HepG2 (cell line): Measurements from ENCODE around the gene SERHL2. TPM values are rescaled to one million over a fixed set of nuclear protein-coding genes. Genes with fewer than 3 reads are reported as not detected.
A peak's percentile ranks its signal among the peaks of the same experiment; 100 is the strongest.

Source experiments
- CEBPB ChIP-seq: IDR thresholded peaks from 2 replicates; pipeline ENCODE4 v1.6.1; 2011; ENCODE audit warnings: low read depth, low read length, improper control_type of control experiment, borderline replicate concordance
- FOXJ3 ChIP-seq: sonication (generic); formaldehyde crosslinking; IDR thresholded peaks from 2 replicates; pipeline ENCODE4 v1.4.0; 2020; ENCODE audit warnings: missing genetic modification reagents, mild to moderate bottlenecking, borderline replicate concordance
- HNRNPL ChIP-seq: fragments of 200-400 bp; formaldehyde crosslinking; IDR thresholded peaks from 2 replicates; pipeline ENCODE4 v1.6.1; 2017; ENCODE audit warnings: mild to moderate bottlenecking, low read depth, low read length
- KDM3A ChIP-seq: IDR thresholded peaks from 2 replicates; pipeline ENCODE4 v1.6.1; 2018; ENCODE audit warnings: low read depth, missing compliant biosample characterization
- LBX2 ChIP-seq: sonication (generic); formaldehyde crosslinking; IDR thresholded peaks from 2 replicates; pipeline ENCODE4 v1.5.0; 2020; ENCODE audit warnings: missing genetic modification reagents, mild to moderate bottlenecking, borderline replicate concordance
- MED1 ChIP-seq: sonication (generic); formaldehyde crosslinking; IDR thresholded peaks from 2 replicates; pipeline ENCODE4 v1.4.0; 2020; ENCODE audit warnings: missing genetic modification reagents
- NR1H2 ChIP-seq: sonication (generic); formaldehyde crosslinking; IDR thresholded peaks from 2 replicates; pipeline ENCODE4 v1.8.1; 2022; ENCODE audit warnings: low read depth, missing genetic modification reagents, borderline replicate concordance
- POGK ChIP-seq: sonication (generic); formaldehyde crosslinking; conservative IDR thresholded peaks from 2 replicates; pipeline ENCODE4 v1.8.0; 2022; ENCODE audit warnings: mild to moderate bottlenecking, moderate library complexity, missing genetic modification reagents
- SAP130 ChIP-seq: IDR thresholded peaks from 2 replicates; pipeline ENCODE4 v1.6.1; 2016; ENCODE audit warnings: low read depth
- SETDB1 ChIP-seq: sonication (generic); formaldehyde crosslinking; IDR thresholded peaks from 2 replicates; pipeline ENCODE4 v1.5.1; 2020; ENCODE audit warnings: missing genetic modification reagents, mild to moderate bottlenecking, borderline replicate concordance
- SIN3A ChIP-seq: IDR thresholded peaks from 2 replicates; pipeline ENCODE4 v1.6.1; 2011; ENCODE audit warnings: low read depth, mild to moderate bottlenecking, control low read depth, low read length, borderline replicate concordance
- ZNF10 ChIP-seq: sonication (generic); formaldehyde crosslinking; IDR thresholded peaks from 2 replicates; pipeline ENCODE4 v1.4.0; 2020; ENCODE audit warnings: mild to moderate bottlenecking, low read depth, missing genetic modification reagents, borderline replicate concordance
- ZNF12 ChIP-seq: sonication (generic); formaldehyde crosslinking; IDR thresholded peaks from 2 replicates; pipeline ENCODE4 v1.5.0; 2020; ENCODE audit warnings: missing genetic modification reagents
- ZNF180 ChIP-seq: sonication (generic); formaldehyde crosslinking; IDR thresholded peaks from 2 replicates; pipeline ENCODE4 v1.4.0; 2020; ENCODE audit warnings: low read depth, missing genetic modification reagents, borderline replicate concordance
- ZNF253 ChIP-seq: sonication (generic); formaldehyde crosslinking; IDR thresholded peaks from 2 replicates; pipeline ENCODE4 v1.8.0; 2022; ENCODE audit warnings: mild to moderate bottlenecking, missing genetic modification reagents, borderline replicate concordance
- ZNF256 ChIP-seq: sonication (generic); formaldehyde crosslinking; conservative IDR thresholded peaks from 2 replicates; pipeline ENCODE4 v1.4.0; 2020; ENCODE audit warnings: missing genetic modification reagents
- ZNF282 ChIP-seq: fragments of 450-650 bp; IDR thresholded peaks from 2 replicates; pipeline ENCODE4 v1.6.1; 2018; ENCODE audit not compliant: partially characterized antibody
- ZNF337 ChIP-seq: sonication (generic); formaldehyde crosslinking; IDR thresholded peaks from 2 replicates; pipeline ENCODE4 v1.5.1; 2020; ENCODE audit warnings: missing genetic modification reagents, low read depth, mild to moderate bottlenecking, borderline replicate concordance
- ZNF563 ChIP-seq: sonication (generic); formaldehyde crosslinking; IDR thresholded peaks from 2 replicates; pipeline ENCODE4 v1.8.0; 2022; ENCODE audit warnings: mild to moderate bottlenecking, moderate library complexity, missing genetic modification reagents
- ZNF761 ChIP-seq: sonication (generic); formaldehyde crosslinking; conservative IDR thresholded peaks from 2 replicates; pipeline ENCODE4 v1.4.0; 2020; ENCODE audit warnings: mild to moderate bottlenecking, missing genetic modification reagents
- ZNF790 ChIP-seq: sonication (generic); formaldehyde crosslinking; IDR thresholded peaks from 2 replicates; pipeline ENCODE4 v1.8.0; 2022; ENCODE audit warnings: missing genetic modification reagents, mild to moderate bottlenecking, borderline replicate concordance
- polyA plus RNA-seq, 8 experiments: library from polyadenylated mRNA; depleted of rRNA in 3 of 8; stranded (reverse) in 7 of 8; unstranded in 1 of 8; fragments of >200 nt; fragmentation: Illumina TruSeq in 4 of 8; extraction: Trizol in 4 of 8; gene quantifications; 2 replicates each; pipeline versions ENCODE4 v1.2.1 to v1.2.3, GENCODE V29; 2011 to 2016; ENCODE audit warnings: low read depth in 4 of 8, missing spikeins in 1 of 8, mixed read lengths in 1 of 8; ENCODE audit not compliant: insufficient read depth in 1 of 8
- total RNA-seq, 5 experiments: library from RNA; depleted of rRNA; stranded (reverse); fragments of >200 nt; fragmentation: Illumina TruSeq; extraction: Trizol; gene quantifications; 2 replicates each; pipeline ENCODE4 v1.2.3, GENCODE V29; 2016; ENCODE audit warnings: low read depth in 1 of 5
- TF ChIP-seq, protein P1 (sequence below): sonication (generic); formaldehyde crosslinking; IDR thresholded peaks from 2 replicates; pipeline ENCODE4 v1.5.1; 2020; ENCODE audit warnings: missing genetic modification reagents, mild to moderate bottlenecking, borderline replicate concordance
- TF ChIP-seq, protein P2 (sequence below): sonication (generic); formaldehyde crosslinking; IDR thresholded peaks from 2 replicates; pipeline ENCODE4 v1.4.0; 2020; ENCODE audit warnings: missing genetic modification reagents

SERHL2 gene
- total and polyA plus RNA-seq, 2 of the 13 experiments (the other 11 are each of a cell fraction or from before 2014, with no cell fraction given): 1.0 to 1.8 TPM

GRCh38 chr22:42615092-42615859 is 61.5 kb downstream of the SERHL2 start (continued):
- TF ChIP-seq, protein P1, sequence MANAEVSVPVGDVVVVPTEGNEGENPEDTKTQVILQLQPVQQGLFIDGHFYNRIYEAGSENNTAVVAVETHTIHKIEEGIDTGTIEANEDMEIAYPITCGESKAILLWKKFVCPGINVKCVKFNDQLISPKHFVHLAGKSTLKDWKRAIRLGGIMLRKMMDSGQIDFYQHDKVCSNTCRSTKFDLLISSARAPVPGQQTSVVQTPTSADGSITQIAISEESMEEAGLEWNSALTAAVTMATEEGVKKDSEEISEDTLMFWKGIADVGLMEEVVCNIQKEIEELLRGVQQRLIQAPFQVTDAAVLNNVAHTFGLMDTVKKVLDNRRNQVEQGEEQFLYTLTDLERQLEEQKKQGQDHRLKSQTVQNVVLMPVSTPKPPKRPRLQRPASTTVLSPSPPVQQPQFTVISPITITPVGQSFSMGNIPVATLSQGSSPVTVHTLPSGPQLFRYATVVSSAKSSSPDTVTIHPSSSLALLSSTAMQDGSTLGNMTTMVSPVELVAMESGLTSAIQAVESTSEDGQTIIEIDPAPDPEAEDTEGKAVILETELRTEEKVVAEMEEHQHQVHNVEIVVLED: peak; percentile 73; the same call in 1 of the 2 replicates
- peak; percentile 97 for TF ChIP-seq KDM3A
- TF ChIP-seq NR1H2 (CRISPR knock-in tag): no peak
- peak; percentile 97 for TF ChIP-seq ZNF761 (CRISPR knock-in tag)
- no peak for TF ChIP-seq SETDB1 (CRISPR knock-in tag)
- no peak for TF ChIP-seq ZNF12 (CRISPR knock-in tag)
- TF ChIP-seq ZNF282: no peak
- TF ChIP-seq SAP130: peak; percentile 66
- no peak for TF ChIP-seq CEBPB
- peak; percentile 97 for TF ChIP-seq SIN3A
- no peak for TF ChIP-seq LBX2
- TF ChIP-seq ZNF180 (CRISPR knock-in tag): peak; percentile 90; the same call in 1 of the 2 replicates
- TF ChIP-seq POGK (CRISPR knock-in tag): peak; percentile 88
- peak; percentile 100 for TF ChIP-seq MED1
- TF ChIP-seq ZNF10 (CRISPR knock-in tag): no peak
- TF ChIP-seq ZNF790: no peak
- no peak; the same call in 1 of the 2 replicates for TF ChIP-seq ZNF253 (CRISPR knock-in tag)
- peak; percentile 95 for TF ChIP-seq FOXJ3
- no peak for TF ChIP-seq ZNF563 (CRISPR knock-in tag)
- no peak for TF ChIP-seq ZNF337 (CRISPR knock-in tag)
- TF ChIP-seq HNRNPL: peak; percentile 86
- TF ChIP-seq, protein P2, sequence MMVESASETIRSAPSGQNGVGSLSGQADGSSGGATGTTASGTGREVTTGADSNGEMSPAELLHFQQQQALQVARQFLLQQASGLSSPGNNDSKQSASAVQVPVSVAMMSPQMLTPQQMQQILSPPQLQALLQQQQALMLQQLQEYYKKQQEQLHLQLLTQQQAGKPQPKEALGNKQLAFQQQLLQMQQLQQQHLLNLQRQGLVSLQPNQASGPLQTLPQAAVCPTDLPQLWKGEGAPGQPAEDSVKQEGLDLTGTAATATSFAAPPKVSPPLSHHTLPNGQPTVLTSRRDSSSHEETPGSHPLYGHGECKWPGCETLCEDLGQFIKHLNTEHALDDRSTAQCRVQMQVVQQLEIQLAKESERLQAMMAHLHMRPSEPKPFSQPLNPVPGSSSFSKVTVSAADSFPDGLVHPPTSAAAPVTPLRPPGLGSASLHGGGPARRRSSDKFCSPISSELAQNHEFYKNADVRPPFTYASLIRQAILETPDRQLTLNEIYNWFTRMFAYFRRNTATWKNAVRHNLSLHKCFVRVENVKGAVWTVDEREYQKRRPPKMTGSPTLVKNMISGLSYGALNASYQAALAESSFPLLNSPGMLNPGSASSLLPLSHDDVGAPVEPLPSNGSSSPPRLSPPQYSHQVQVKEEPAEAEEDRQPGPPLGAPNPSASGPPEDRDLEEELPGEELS (CRISPR knock-in tag): peak; percentile 87
- TF ChIP-seq ZNF256 (CRISPR knock-in tag): peak; percentile 76; the same call in 1 of the 2 replicates
